ENCODE data around the gene CDKN2C. TPM values are rescaled to one million over a fixed set of nuclear protein-coding genes. Genes with fewer than 3 reads are reported as not detected.

Gene CDKN2C
- total RNA-seq, 2 donors from 2014 or later, result 11.3 to 15.9 TPM

DNA sequence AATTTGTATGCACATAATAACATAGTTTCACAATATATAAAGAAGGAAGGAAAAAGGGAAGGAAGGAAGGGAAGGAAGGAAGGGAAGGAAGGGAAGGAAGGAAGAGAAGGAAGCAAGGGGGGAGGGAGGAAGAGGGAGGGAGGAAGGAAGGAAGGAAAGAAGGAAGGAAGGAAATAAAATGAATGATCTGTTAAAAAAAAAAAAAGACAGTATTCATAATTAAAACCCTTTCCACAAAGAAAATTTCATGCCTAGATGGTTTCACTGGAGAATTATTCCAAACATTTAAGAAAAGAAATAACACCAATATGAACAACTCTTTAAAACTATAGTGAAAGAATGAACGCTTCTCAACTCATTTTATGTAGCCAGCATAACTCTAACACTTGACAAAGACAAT lies 44.8 kb downstream of the CDKN2C start:
- H3K36me3 ChIP-seq, result no peaks in the 10 kb centered on the region
- no peak overlapping the region for H3K27ac ChIP-seq
- no peak overlapping the region for H3K4me3 ChIP-seq
- no peaks in the 10 kb centered on the region for H3K27me3 ChIP-seq
- no peaks in the 10 kb centered on the region for H3K4me1 ChIP-seq
- TF ChIP-seq, protein P1, sequence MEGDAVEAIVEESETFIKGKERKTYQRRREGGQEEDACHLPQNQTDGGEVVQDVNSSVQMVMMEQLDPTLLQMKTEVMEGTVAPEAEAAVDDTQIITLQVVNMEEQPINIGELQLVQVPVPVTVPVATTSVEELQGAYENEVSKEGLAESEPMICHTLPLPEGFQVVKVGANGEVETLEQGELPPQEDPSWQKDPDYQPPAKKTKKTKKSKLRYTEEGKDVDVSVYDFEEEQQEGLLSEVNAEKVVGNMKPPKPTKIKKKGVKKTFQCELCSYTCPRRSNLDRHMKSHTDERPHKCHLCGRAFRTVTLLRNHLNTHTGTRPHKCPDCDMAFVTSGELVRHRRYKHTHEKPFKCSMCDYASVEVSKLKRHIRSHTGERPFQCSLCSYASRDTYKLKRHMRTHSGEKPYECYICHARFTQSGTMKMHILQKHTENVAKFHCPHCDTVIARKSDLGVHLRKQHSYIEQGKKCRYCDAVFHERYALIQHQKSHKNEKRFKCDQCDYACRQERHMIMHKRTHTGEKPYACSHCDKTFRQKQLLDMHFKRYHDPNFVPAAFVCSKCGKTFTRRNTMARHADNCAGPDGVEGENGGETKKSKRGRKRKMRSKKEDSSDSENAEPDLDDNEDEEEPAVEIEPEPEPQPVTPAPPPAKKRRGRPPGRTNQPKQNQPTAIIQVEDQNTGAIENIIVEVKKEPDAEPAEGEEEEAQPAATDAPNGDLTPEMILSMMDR (IDR thresholded peaks at IDR 0.05), result no peak
- no peaks in the 10 kb centered on the region for H3K9me3 ChIP-seq
- DNase-seq (ENCODE audit: low spot score), result no peak

- TF ChIP-seq, protein P1 (IDR thresholded peaks at IDR 0.05), result no peak
- Histone ChIP-seq H3K9me3 (no peaks in the 10 kb centered on the region), H3K36me3 (no peaks in the 10 kb centered on the region), H3K4me1 (no peaks in the 10 kb centered on the region), H3K4me3 (no peak overlapping the region), H3K27ac (no peak overlapping the region), H3K27me3 (no peaks in the 10 kb centered on the region)
- no peak for DNase-seq (ENCODE audit: low spot score)
These were observed 49.8 kb downstream of the CDKN2C start for GRCh38 chr1:51019811-51020210.

Other genes with a start within 250 kb of the CDKN2C start
- gene FAF1, start 10.0 kb upstream of the CDKN2C start, total RNA-seq, result 10 to 100 TPM; 36.1 to 68.8 TPM
- not detected for gene C1orf185, start 132.0 kb downstream of the CDKN2C start, total RNA-seq